KBM-7 (cell line): Measurements from ENCODE around the gene HOXA6.

ENCODE experiments used
- DNase-seq: peaks from one replicate; pipeline ENCODE4 v3.0.0-alpha.2; 2015
- in situ Hi-C: fragments of 300-500 bp; cut with MboI; formaldehyde crosslinking; loops from 2 replicates; pipeline ENCODE4 v1.14.3; 2020; ENCODE audit warnings: low sequenced_read_pairs, low pct_unique_long_range_greater_than_20kb, mixed read lengths

Gene HOXA6

GRCh38 chr7:27121684-27122076 is 25.9 kb downstream of the HOXA6 start:
- in situ Hi-C loops, result no loop called here
- DNase-seq, result no peak

GRCh38 chr7:27119412-27119911 is 28.1 kb downstream of the HOXA6 start:
- in situ Hi-C loops, result no loop called here
- DNase-seq, result no peak

GRCh38 chr7:27118580-27118979 is 29.0 kb downstream of the HOXA6 start:
- no peak for DNase-seq
- in situ Hi-C loops, result no loop called here

DNA sequence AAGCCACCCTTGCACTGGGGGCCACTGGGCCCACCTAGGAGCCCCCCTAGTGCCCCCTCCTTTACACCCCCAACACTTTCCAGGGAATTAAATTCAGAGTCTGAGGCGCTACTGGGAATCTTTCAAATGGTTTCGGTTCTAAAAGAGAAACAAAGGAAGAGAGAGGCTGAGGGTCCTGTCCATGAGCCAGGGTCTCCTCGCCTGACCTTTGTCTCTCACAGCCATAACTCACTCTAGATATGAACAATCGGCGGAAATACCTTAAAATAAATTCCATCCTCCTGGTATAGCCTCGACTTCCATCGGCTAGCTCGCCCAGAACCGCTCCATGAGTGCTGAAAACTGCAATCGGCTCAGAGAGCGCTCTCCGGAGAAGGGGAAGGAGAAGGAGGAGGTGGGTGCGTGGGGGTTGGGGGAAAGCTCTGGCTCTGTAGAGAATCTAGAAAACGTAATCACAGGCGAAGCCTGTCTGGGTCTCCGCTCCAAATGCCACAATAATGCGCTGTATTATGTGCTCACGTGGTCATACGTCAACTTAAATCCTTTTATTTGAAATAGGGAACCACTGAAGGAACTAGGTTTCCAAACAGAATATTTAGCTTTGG is 29.6 kb downstream of the HOXA6 start:
- DNase-seq, result no peak

GRCh38 chr7:27116962-27117886 is 30.4 kb downstream of the HOXA6 start:
- in situ Hi-C loops, result no loop called here
- DNase-seq, result no peak

More for the DNA sequence above, 29.6 kb downstream of the HOXA6 start:
- in situ Hi-C loops, result no loop called here

GRCh38 chr7:27116031-27116961 is 31.3 kb downstream of the HOXA6 start:
- no peak for DNase-seq
- in situ Hi-C loops, result no loop called here

DNA sequence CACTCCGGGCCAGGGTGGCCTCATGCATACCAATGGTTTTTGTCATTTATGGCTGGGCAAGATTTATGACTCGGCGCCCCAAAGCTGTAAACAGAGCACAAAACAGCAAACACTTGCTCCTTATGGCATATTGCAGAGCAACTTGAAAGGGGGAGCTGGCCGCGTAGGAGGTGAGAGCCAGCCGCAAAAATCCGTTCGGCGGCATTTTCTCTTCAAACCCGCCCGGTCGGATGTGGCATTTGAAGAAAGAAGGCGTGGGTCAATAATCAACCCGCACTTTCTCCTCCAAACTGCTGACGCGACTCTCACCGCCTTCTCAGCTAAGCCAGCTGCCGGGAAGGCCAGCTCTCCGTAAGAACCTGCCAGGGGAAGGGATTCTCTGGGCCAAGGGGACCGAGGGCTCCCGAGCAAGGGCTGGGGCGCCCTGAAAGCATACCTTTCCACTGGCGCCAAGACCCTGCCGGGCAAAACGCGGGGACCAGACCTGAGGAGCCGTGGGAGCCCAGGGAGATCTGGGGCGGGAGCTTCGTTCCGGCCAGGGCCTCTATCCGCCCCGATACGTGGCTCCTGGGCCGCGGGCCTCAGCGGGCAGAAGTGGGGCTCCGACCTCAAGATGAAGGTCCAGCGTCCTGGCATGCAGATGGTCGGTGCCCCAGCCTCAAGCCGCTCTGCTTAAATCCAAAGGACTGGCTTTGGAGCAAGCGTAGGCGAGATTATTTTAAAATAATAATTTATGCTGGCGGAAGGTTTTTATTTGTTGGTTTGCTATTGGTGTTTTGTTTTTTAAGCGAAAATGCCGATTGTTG is 32.1 kb downstream of the HOXA6 start:
- in situ Hi-C loops, result no loop called here
- no peak for DNase-seq

- DNase-seq, result no peak
- in situ Hi-C loops, result no loop called here
Measured at GRCh38 chr7:27114881-27115220, 32.7 kb downstream of the HOXA6 start.

DNA sequence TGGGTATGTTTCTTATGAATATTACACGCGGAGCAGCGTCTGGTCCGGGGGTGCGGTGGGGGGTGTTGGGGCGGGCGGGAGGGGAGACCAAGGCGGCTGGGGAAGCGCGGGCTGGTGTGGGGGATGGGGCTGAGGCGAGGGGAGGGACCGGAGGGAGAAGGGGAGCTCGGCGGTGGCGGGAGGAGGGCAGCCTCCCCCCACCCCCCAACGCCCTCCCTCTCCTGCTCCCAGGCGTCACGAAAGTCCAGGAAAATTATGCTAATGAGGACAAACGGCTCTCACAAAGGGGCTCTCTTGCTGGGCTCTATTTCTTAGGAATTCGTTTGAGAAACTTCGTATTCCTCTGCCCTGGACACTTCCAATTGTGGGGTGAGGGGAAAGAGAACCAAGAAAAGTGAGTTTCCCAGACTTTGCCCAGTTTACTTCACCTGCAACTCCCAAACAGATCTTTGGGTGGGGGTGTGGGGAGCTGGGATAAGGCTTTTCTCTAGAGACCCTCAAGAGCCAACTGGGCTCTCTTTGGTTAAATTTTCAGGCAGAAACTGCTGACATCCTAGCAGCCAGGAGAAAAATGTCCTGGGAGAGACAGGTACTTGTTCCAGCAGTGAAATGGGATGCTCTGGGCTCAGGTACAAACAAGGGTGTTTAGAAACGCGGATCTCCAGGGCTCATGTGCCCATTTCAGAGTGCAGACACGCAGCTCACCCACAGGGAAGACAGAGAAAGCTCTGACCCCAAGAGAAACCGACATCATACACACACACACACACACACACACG is 33.4 kb downstream of the HOXA6 start:
- DNase-seq, result no peak
- in situ Hi-C loops, result no loop called here

DNA sequence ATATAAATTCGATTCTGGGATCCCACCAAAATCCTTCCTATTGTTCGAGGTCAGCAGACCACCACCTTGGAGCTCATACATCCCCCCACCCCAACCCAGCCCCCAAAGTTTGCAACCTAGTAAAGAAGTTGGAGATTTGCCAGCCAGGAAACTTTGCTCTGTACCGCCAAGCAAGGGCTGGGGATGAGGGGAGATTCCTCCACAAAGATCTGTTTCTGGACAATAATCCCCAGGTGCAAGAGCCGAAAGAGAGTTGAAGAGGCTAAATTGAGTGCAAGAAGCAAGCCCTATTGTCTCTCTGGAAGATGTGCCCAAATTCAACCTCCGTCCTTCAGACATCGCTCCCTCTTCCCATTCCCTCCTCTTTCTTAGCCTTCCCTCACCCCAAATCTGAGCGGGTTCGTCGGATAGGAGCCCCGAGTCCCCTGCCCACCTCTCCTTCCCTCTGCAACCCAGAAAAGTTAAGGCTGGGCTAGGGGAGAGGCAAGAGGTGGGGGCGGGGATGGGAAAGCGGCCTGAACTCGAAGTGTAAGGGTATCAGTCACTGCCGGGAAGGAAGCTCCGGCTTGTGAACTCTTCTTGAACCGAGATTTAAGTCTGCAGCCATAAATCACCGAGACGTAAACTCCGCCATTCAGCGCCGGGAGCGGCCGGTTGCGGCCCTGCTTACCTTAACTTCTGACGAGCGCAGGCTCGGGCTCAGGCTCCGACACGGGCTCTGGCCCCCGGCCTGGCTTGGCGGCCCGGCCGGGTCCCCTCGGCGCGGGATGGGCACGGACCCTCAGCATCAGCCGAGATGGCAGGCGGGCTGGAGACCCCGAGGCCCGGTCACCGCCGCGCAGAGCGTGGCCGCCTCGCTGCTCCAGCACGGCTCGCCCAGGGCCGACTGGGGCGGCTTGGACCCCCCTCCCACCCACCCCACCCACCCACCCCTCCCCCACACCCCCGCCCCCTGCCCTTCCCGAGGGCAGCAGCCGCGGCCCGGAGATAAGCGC is 34.3 kb downstream of the HOXA6 start:
- DNase-seq, result no peak

GRCh38 chr7:27112361-27112760 is 35.2 kb downstream of the HOXA6 start:
- DNase-seq, result no peak
- in situ Hi-C loops, result no loop called here

More for the DNA sequence above, 34.3 kb downstream of the HOXA6 start:
- in situ Hi-C loops, result no loop called here

DNA sequence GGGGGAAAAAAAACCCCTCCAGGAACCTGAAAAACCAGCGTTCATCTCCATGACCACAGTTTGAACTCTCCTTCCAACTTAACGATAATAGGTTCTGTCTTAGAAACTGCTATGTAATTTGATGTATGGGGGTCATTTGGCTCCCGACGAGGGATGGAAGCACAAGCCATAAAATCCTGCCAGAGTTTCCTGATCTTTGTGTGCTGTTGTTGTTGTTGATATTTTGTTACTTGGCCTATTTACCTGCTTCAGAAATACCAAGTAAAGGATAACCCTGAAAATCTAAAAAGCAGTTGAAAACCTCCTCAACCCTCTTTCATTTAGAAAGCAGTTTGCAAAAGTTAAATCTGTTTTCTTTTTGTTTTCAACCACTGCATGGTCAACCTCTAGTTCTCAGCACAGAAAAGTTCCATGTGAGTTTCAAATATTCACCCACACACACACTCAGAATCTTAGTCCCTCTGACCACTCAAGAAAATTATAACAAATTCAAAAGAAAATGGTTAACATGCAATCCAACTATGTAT is 35.8 kb downstream of the HOXA6 start:
- in situ Hi-C loops, result no loop called here
- no peak for DNase-seq

GRCh38 chr7:27111042-27111750 is 36.4 kb downstream of the HOXA6 start:
- DNase-seq, result no peak

GRCh38 chr7:27110186-27111031 is 37.2 kb downstream of the HOXA6 start:
- DNase-seq, result no peak
- in situ Hi-C loops, result no loop called here

More at GRCh38 chr7:27111042-27111750, 36.4 kb downstream of the HOXA6 start:
- in situ Hi-C loops, result no loop called here

DNA sequence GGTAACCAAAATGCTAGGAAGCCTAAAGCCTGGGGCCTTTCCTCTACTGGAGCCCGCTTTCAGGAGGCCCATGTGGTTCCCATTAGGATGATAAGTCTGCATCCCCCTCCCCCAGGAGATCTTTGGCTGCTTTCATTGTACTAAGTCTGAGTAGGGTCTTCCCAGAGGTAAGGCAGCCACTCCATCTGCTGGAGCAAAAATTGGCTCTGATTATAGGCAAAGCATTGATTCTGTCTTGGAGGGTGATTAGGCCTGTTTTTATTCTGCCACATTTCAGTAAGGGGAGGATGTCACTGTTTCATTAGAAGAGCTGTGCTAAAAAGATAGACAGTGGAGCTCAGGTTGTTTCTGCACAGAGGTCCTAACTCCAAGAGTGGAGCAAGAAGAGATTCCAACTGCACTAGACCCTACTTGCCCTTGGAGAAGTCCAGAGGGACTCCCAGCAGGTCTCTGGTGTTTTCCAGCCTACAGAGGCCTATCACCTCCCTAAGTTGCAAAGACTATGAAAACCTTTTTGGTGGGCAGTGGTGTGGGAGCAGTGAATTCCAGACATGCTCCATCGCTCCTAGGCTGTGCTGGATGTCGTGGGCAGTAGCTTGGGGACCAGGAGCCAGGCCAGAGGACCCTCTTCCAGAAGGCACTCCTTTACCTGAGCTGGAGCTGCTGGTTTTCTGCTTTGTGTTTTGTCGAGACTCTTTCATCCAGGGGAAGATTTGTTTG is 37.9 kb downstream of the HOXA6 start:
- in situ Hi-C loops, result no loop called here
- DNase-seq, result no peak
